Mammary epithelial cell (primary cell): ENCODE data around the gene PRICKLE3.

Source experiments
- CTCF ChIP-seq, 2 donors: IDR thresholded peaks in 1 of 2; conservative IDR thresholded peaks in 1 of 2; 2 replicates each; pipeline ENCODE4 v1.5.1; 2011 to 2012; ENCODE audit warnings: inconsistent platforms in 2 of 2, low read length in 2 of 2, mild to moderate bottlenecking in 2 of 2, control low read depth in 1 of 2, low read depth in 1 of 2; ENCODE audit not compliant: insufficient read depth in 1 of 2; ENCODE audit errors: extremely low read depth in 1 of 2
- EZH2 ChIP-seq: IDR thresholded peaks from 2 replicates; pipeline ENCODE4 v1.6.1; 2012; ENCODE audit warnings: low read length, inconsistent platforms, borderline replicate concordance

- TF ChIP-seq CTCF (conservative IDR thresholded peaks at IDR 0.05 in 1 of 2, IDR thresholded peaks at IDR 0.05 in 1 of 2; ENCODE audit: extremely low read depth in 1 of 2, insufficient read depth in 1 of 2, low read depth in 1 of 2, low read length in 2 of 2) (no peak), EZH2 (no peak)
These were observed 28.2 kb upstream of the PRICKLE3 start for GRCh38 chrX:49214416-49214815.
